Measurements from ENCODE around the gene COL15A1.
"Not testable (repeated sequence)": the region's sequence is repeated elsewhere in the genome, so short reads cannot be mapped to it uniquely, and the experiment has no call there.

The COL15A1 gene

DNA sequence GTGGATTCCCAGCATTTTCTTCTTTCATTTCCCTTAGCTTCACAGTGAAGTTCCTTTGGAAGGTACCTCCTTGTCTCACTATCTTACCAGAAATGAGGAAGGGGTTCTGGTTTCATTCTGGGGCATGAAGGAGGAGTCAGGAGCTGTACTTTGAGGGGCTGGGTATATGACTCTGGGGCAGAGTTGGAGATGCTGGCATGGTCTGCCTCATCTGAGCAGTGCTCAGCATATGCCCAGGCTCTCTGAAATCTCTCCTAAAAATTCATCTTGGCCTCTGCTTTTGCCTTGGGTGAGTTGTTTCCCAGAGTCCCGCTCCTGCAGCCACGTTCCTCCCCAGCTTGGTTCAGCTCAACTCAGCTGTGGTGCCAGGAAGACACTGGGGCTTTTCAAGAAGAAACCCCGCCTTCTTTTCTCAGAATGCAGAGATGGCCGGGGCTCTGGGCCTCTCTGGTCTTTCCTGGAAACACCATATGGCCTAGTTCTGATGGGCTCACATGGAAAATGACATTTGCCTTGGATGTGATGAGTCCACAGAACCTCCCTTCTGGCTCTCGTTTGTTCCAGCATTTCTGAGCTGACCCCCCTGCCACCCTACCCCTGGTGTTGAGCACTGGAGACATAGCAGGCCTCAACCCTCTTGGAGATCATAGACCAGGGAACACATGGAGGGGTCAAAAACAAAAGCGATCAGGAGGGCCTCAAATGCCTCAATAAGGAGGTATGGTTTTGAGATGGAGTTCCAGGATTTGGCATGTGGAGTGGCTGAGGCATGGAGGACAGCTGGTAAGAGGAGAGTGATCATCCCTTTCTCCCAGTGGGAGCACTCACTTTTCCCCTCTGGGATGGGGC lies 149.2 kb downstream of the COL15A1 start:
- peak; percentile 77 for DNase-seq

GRCh38 chr9:99093492-99093791 lies 149.7 kb downstream of the COL15A1 start:
- peak; percentile 66 for DNase-seq

GRCh38 chr9:99095565-99095964 lies 151.9 kb downstream of the COL15A1 start:
- no peak for DNase-seq

GRCh38 chr9:99096409-99096808 lies 152.7 kb downstream of the COL15A1 start:
- no peak for DNase-seq

GRCh38 chr9:99099806-99100585 lies 156.3 kb downstream of the COL15A1 start:
- DNase-seq, result not testable (repeated sequence)

DNA sequence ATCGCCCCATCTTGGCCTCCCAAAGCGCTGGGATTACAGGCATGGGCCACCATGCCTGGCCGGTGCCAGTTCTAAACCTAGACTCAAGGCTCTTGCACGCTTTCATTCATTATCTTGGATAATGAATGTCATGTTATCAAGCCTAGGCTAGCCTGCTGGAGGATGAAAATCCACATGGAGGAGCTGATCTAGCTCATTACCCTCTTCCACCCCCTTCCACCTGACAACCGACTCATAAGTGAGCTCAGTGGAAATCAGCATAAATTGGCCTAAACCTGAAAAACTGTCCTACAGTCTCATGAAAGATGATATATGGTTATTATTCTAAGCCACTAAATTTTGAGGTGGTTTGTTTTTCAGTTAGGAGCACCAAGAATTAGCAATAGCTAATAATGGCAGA lies 157.6 kb downstream of the COL15A1 start:
- no peak for DNase-seq

DNA sequence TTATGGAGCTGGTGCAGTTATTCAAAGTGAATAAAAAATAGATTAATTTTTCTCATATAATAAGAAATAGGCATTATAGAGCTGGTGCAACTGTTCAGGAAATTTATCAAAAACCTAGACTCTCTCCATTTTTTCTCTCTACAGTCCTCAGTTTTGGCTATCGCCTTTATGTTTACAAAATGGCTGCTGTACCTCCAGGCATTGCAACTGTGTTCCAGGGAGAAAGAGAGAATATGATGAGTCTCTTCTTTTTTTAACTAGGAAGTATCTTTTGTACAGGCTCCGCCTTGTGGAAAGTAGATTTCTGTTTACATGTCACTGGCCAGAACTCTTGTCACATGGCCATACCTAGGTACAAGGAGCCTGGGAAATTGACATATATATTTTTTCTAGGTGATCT lies 158.1 kb downstream of the COL15A1 start:
- no peak for DNase-seq

- no peak for DNase-seq
Measured at GRCh38 chr9:99103054-99103895, 159.6 kb downstream of the COL15A1 start.

DNA sequence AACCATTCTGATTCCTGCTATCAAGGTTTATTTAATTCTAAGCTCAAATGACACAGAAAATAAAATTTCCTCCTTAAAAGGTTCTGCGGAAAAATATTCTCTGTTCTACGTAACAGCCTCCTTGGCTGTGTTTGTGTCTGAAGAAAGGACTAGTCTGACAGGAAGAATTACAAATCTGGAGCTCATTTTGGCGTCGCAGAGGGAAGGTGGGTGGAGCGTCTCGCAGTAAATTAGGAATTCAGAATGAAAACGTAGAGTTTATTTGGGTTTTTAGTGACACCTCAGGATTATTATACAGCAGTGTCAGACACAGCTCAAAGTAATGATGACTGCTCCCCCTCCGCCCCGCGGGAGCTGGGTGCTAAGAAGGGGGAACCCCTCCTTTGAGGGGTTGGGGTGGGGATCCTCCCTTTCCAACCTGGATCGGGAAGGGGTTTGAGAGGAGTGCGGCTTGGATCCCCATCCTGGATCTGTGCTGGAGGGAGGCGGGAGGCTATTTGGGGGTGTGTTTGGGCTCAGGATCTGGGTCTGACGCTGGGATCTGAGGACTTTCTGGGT lies 160.3 kb downstream of the COL15A1 start:
- no peak for DNase-seq

- peak; percentile 95 for DNase-seq
Measured at GRCh38 chr9:99104459-99105151, 160.9 kb downstream of the COL15A1 start, which contains the start of gene TGFBR1. Gene TGFBR1, plus strand, starts transcription at chr9:99105113. Its CDS starts 93 bp downstream, at chr9:99105206.

DNA sequence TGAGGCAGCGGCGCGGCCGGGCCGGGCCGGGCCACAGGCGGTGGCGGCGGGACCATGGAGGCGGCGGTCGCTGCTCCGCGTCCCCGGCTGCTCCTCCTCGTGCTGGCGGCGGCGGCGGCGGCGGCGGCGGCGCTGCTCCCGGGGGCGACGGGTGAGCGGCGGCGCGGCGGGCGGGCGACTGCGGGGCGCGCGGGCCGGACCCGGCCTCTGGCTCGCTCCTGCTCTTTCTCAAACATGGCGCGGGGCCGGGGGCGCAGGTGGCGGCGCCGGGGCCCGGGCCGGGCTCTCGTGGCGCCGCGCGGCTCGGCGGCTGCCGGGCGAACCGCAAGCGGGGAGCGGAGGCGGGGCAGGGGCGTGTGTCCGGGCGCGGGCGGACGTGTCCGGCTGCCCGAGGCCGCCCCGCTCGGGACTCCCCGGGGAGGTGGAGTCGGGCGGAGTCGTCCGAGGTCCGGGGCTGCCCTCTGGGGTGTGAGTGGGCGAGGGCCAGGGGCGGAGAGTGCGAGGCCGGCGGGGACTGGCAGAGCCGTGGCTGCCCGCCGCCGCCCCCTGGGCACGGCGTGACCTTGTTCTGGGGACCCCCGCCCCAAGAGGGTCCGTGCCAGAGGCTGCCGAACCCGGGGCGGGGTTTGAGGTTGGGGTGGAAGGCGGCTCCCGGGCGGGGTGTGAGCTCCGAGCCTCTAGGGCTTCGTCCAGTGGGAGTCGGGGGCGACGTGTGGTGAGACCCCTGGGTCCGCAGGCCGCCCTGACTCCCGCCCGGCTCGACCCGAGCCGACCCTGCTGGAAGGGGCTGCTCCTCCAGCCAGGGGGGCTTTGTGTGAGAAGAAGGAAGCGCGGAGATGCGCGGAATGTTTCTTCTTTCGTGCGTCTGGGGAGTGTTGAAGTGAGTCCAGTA lies 161.7 kb downstream of the COL15A1 start:
- peak; percentile 81 for DNase-seq

DNA sequence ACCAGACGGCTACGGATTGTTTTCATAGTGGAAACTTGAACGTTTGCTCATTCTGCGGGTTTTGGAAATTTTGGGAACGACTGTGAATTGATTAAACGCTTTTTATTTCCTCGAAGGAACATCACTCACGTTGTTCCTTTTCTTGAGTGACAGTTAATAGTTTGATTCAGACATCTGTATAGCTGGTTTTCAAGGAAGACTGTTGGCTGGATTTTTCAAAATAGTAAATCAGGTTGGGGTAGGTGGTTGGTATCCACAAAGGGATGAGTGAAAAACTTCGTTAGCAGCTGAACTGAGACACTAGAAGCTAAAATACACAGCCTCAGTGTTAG lies 162.3 kb downstream of the COL15A1 start:
- DNase-seq, result no peak

DNA sequence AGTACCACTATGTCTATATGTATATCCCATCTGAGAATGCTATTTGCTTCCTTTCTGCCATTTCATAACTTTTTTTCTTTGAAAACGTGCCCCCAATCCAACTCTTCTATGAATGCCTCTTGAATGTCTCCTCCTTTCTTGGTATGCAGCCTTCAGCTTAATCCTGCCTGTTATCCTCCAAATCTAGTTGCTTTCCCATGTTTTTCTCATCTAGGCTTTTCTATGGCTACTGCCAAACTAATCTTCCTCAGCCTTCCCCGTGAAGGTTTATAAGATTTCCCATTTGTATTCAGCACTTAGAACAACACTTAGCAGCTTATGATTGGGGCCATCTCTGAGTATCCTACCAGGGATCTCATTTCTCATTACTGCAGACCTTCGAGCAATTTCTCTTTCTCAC lies 163.7 kb downstream of the COL15A1 start:
- DNase-seq, result no peak

DNA sequence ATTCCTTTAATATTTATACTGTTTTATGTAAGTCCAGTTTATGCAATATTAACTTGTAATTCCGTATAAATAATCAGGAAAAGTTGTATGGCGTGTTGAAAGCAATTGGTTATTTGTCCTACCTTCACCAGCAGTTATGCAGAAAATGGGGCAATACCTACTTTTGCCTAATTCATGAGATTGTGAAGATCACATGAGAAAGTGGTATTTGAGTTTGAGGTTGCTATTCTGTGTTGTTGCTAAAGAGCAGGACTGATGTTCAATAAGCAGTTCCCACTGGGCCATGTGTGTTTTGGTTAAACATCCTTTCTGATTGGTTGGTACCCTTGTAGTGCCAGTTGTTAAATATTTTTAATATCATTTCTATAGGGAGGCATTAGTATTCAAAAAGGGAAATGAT lies 164.4 kb downstream of the COL15A1 start:
- no peak for DNase-seq

- no peak for DNase-seq
Measured at GRCh38 chr9:99109522-99109921, 165.8 kb downstream of the COL15A1 start.

- no peak for DNase-seq
Measured at GRCh38 chr9:99112750-99113413, 169.2 kb downstream of the COL15A1 start.

DNA sequence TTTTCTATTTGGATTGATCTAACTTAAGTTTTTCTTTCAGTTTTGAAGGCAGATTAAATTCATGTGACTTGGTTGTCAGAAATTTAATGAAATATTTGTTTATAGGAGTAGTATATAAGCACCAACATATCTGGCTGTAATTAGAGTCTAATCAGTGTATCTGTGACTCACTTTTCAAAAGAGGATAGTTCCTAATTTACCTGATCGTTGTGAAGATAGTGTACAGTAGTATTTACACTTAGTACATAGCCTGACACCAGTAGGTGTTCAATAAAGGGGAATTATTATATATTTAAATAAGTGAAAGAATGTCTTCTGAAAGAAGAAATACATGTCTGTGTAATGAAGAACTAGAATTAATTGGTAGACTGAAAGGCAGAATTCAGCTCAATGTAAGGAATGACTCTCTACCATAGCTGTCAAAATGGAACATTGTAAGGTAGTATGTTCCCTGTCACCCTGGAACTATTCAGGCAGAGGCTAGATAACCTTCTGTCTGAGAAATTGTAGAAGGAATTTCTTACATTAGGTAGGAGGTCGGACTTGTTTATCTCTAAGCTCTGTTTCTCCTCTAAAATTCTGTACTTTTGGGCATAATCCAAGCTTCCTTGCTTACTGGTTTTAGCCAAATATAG lies 169.8 kb downstream of the COL15A1 start:
- DNase-seq, result no peak

GRCh38 chr9:99114049-99114440 lies 170.3 kb downstream of the COL15A1 start:
- no peak for DNase-seq

DNA sequence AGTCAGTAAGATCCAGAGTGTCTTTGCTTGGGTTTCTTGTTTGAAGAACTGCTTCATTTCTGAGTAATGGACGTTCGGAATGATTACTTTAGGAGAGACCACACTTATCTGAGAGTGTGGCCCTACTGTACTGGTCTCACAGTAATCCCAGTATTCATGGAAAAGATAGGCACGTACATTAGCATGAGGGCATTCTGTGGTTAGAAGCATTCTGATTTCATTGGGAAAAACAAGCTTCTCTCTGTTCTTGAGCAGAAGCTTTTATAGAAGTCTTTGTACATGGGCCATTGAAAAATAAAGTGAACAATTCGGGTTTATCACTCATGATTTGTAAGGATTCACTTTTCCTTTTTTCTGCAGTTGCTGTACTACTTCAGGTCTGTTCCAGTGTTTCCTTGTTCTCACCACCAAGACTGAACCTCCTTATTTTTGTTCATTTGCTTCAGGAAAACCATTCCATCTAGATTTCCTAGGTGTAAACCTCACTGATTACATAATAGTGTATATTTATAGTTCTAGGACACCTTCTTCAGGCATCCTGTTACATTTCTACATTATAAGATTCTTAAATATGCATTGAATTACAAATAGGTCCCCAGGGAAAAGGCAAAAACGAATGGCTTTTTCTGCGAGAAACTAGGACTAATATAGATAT lies 171.3 kb downstream of the COL15A1 start:
- no peak for DNase-seq

- no peak for DNase-seq
Measured at GRCh38 chr9:99116003-99116411, 172.3 kb downstream of the COL15A1 start.

Measured in activated CD8-positive, alpha-beta memory T cell treated with anti-CD3 and anti-CD28 coated beads for 24 hours (primary cell).